ENCODE measurements around the gene TENM4.

DNA sequence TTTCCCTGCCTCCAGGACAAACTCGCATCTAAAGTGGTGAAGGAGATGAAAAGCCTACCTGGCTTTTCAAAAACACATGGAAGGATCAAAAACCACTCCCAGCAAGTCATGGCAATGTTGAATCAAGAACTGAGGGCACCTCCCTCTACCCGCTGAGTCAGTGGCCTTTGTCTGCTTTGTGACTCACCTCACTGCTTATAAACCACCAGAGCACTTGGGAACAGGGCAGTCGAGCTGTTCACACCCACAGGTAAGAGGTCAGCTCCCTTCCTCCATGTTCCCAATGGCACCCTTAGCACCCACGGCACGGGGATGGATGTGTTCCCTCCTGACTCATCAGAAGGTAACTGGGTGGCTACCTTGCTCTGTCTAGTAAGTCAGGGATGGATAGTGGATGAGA lies 21.7 kb downstream of the TENM4 start:
- TF ChIP-seq, protein P1, sequence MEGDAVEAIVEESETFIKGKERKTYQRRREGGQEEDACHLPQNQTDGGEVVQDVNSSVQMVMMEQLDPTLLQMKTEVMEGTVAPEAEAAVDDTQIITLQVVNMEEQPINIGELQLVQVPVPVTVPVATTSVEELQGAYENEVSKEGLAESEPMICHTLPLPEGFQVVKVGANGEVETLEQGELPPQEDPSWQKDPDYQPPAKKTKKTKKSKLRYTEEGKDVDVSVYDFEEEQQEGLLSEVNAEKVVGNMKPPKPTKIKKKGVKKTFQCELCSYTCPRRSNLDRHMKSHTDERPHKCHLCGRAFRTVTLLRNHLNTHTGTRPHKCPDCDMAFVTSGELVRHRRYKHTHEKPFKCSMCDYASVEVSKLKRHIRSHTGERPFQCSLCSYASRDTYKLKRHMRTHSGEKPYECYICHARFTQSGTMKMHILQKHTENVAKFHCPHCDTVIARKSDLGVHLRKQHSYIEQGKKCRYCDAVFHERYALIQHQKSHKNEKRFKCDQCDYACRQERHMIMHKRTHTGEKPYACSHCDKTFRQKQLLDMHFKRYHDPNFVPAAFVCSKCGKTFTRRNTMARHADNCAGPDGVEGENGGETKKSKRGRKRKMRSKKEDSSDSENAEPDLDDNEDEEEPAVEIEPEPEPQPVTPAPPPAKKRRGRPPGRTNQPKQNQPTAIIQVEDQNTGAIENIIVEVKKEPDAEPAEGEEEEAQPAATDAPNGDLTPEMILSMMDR (CRISPR knock-in tag; IDR thresholded peaks at IDR 0.05), result no peak
- no peak for TF ChIP-seq FOXA1 (IDR thresholded peaks at IDR 0.05)
- TF ChIP-seq FOXA1 (CRISPR knock-in tag; IDR thresholded peaks at IDR 0.05), result no peak
- TF ChIP-seq ATF1 (CRISPR knock-in tag; IDR thresholded peaks at IDR 0.05), result no peak
- no peak for TF ChIP-seq ZNF317 (CRISPR knock-in tag; IDR thresholded peaks at IDR 0.05)
- TF ChIP-seq EZH2 (conservative IDR thresholded peaks at IDR 0.05; ENCODE audit: low read depth, low read length), result no peak
- no peak for TF ChIP-seq SUZ12 (IDR thresholded peaks at IDR 0.05; ENCODE audit: low read depth, low read length)
- no peak for TF ChIP-seq REPIN1 (CRISPR knock-in tag; IDR thresholded peaks at IDR 0.05; ENCODE audit: borderline replicate concordance, low read depth)
- TF ChIP-seq ZKSCAN8 (CRISPR knock-in tag; IDR thresholded peaks at IDR 0.05; ENCODE audit: borderline replicate concordance), result no peak
- TF ChIP-seq MYNN (CRISPR knock-in tag; IDR thresholded peaks at IDR 0.05; ENCODE audit: low read depth), result no peak
- TF ChIP-seq, protein P2, sequence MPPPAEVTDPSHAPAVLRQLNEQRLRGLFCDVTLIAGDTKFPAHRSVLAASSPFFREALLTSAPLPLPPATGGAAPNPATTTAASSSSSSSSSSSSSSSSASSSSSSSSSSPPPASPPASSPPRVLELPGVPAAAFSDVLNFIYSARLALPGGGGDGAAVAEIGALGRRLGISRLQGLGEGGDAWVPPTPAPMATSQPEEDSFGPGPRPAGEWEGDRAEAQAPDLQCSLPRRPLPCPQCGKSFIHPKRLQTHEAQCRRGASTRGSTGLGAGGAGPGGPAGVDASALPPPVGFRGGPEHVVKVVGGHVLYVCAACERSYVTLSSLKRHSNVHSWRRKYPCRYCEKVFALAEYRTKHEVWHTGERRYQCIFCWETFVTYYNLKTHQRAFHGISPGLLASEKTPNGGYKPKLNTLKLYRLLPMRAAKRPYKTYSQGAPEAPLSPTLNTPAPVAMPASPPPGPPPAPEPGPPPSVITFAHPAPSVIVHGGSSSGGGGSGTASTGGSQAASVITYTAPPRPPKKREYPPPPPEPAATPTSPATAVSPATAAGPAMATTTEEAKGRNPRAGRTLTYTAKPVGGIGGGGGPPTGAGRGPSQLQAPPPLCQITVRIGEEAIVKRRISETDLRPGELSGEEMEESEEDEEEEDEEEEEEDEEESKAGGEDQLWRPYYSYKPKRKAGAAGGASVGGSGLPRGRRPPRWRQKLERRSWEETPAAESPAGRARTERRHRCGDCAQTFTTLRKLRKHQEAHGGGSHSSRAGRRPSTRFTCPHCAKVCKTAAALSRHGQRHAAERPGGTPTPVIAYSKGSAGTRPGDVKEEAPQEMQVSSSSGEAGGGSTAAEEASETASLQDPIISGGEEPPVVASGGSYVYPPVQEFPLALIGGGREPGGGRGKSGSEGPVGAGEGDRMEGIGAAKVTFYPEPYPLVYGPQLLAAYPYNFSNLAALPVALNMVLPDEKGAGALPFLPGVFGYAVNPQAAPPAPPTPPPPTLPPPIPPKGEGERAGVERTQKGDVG (CRISPR knock-in tag; IDR thresholded peaks at IDR 0.05; ENCODE audit: borderline replicate concordance), result no peak

Measured in HepG2 (cell line).